Mucosa of gallbladder (tissue), 1 donor: ENCODE measurements around the gene PTPRN2. TPM values are rescaled to one million over a fixed set of nuclear protein-coding genes. Genes with fewer than 3 reads are reported as not detected.
"Not testable (repeated sequence)": the region's sequence is repeated elsewhere in the genome, so short reads cannot be mapped to it uniquely, and the experiment has no call there.

ENCODE experiments used
- DNase-seq: peaks from one replicate; pipeline ENCODE4 v3.0.0-alpha.2; 2020; ENCODE audit warnings: low spot score
- total RNA-seq: library from RNA; stranded (reverse); gene quantifications from one replicate; pipeline ENCODE4 v1.2.1, GENCODE V29; 2021
- donor health status: DM: no; HTN: no; CAD: no.

The PTPRN2 gene
- total RNA-seq, 1 donor from 2014 or later, result 11.9 TPM

DNA sequence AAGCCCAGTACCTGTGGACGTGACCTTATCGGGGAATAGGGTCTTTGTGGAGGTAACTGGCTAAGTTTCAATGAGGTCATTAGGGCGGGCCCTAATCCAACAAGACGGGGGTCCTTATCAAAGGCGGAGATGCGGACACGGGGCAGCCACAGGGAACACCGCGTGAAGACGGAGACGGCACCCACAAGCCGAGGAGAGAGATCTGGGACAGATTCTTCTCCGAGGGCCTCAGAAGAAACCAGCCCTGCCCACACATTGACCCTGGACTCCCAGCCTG, 733.9 kb downstream of the PTPRN2 start:
- no peak for DNase-seq

GRCh38 chr7:157853076-157853788, 734.4 kb downstream of the PTPRN2 start:
- no peak for DNase-seq

GRCh38 chr7:157851501-157852067, 736.0 kb downstream of the PTPRN2 start:
- DNase-seq, result peak; percentile 58

GRCh38 chr7:157850481-157851444, 736.9 kb downstream of the PTPRN2 start:
- DNase-seq, result no peak

DNA sequence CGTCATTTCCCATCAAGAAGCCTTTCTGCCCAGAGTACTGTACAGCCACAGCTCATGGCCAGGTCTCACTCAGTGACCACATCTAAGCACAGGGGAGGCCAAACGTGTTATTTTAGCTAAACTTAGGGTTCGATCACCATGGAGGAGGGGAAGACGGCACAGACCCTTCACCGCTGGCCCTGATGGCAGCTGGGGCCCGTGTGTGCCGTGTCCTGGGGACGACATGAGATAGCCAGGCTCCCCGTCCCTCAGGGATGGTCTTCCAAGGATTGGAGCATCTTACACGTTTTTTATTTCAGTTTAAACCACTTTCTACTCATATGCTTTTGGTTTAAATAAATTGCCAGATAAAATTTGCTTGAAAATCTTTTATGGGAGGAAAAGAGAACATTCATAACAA, 737.9 kb downstream of the PTPRN2 start:
- no peak for DNase-seq

- no peak for DNase-seq
Measured at GRCh38 chr7:157849341-157849596, 738.4 kb downstream of the PTPRN2 start.

DNA sequence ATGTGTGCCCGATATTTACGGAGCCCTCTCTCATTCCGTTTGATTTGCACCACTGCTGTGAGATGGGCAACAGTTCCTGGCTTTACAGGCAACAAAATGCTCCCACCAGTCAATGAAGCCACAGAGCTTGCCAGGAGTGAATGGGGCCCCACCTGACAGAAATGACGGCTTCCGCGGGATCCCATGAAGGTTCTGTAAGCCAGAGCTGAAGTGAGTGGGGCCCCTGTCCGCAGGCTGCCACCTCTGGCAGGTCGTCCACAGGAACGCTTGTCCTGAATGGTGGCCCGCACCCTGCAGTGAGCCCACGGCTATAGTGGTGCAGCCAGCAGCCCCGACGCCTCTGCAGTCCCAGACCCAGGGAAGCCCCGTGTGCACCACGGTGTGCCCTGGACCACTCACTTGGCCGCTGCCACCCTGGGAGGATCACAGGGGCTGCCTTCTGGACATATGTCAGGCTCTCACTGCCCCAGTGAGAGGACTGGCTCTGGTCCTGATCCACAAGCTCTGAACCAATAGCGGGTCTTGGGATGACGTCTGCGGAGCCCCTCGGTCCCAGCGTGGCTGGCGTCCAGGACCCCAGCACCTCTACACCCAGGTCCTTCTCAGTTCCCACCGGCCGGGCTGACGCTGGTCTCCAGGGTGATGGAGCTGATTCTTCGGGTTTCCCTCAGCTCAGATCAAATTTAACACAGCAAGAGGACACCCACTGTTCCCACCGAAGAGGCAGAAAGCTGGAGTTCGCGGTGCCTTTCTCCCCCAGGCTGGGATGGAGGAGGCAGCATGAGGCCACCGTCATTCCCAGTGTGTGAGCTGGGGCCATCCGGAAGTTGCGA, 738.9 kb downstream of the PTPRN2 start:
- DNase-seq, result no peak

GRCh38 chr7:157847756-157848487, 739.7 kb downstream of the PTPRN2 start:
- not testable (repeated sequence) for DNase-seq

DNA sequence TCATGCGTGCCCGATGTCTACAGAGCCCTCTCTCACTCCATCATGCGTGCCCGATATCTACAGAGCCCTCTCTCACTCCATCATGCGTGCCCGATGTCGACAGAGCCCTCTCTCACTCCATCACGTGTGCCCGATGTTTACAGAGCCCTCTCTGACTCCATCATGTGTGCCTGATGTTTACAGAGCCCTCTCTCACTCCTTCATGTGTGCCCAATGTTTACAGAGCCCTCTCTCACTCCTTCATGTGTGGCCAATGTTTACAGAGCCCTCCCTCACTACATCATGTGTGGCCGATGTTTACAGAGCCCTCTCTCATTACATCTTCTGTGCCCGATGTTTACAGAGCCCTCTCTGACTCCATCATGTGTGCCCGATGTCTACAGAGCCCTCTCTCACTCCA, 740.9 kb downstream of the PTPRN2 start:
- not testable (repeated sequence) for DNase-seq

GRCh38 chr7:157846271-157846670, 741.4 kb downstream of the PTPRN2 start:
- DNase-seq, result no peak

- DNase-seq, result no peak
Measured at GRCh38 chr7:157845203-157845835, 742.3 kb downstream of the PTPRN2 start.

GRCh38 chr7:157844611-157845010, 743.0 kb downstream of the PTPRN2 start:
- DNase-seq, result no peak

- no peak for DNase-seq
Measured at GRCh38 chr7:157844141-157844540, 743.5 kb downstream of the PTPRN2 start.

- DNase-seq, result no peak
Measured at GRCh38 chr7:157843336-157844140, 744.1 kb downstream of the PTPRN2 start.

GRCh38 chr7:157841773-157842370, 745.8 kb downstream of the PTPRN2 start:
- no peak for DNase-seq

- no peak for DNase-seq
Measured at GRCh38 chr7:157840914-157841772, 746.5 kb downstream of the PTPRN2 start.

DNA sequence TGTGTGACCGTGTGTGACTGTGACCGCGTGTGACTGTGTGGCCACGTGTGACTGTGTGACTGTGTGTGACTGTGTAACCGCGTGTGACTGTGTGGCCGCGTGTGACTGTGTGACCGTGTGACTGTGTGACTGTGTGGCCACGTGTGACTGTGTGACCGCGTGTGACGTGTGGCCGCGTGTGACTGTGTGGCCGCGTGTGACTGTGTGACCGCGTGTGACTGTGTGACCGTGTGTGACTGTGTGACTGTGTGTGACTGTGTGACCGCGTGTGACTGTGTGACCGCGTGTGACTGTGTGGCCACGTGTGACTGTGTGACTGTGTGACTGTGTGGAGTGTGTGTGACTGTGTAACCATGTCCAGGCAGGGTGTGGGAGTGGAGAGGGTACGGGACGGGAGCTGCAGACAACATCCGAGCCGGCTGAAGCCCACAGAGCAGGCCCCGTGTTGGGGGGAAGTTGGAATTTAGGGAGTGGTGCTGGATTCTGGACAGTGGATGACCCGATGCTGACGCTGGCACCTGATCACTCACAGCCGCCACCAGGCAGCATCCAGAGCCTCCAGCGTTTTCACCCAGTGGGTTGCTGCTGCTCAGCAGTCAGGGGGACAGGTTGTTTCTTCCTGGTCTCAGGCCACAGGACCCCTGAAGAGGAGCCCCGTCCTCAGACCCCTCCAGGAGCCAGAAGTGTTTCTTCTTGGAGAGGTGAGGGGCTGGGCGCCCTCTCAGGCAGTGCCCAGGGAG, 747.3 kb downstream of the PTPRN2 start:
- DNase-seq, result no peak

- no peak for DNase-seq
Measured at GRCh38 chr7:157839672-157840167, 747.9 kb downstream of the PTPRN2 start.
